AG20443 (cell line): ENCODE data around the gene QTRT2.

Experiments
- DNase-seq: peaks from one replicate; pipeline ENCODE4 v3.0.0; 2012; ENCODE audit warnings: low spot score, mixed read lengths

The QTRT2 gene

GRCh38 chr3:114078126-114078525 is 21.6 kb downstream of the QTRT2 start:
- DNase-seq, result peak; percentile 10

GRCh38 chr3:114079761-114080160 is 23.2 kb downstream of the QTRT2 start:
- DNase-seq, result no peak

- DNase-seq, result no peak
Measured at GRCh38 chr3:114080201-114080600, 23.7 kb downstream of the QTRT2 start.

DNA sequence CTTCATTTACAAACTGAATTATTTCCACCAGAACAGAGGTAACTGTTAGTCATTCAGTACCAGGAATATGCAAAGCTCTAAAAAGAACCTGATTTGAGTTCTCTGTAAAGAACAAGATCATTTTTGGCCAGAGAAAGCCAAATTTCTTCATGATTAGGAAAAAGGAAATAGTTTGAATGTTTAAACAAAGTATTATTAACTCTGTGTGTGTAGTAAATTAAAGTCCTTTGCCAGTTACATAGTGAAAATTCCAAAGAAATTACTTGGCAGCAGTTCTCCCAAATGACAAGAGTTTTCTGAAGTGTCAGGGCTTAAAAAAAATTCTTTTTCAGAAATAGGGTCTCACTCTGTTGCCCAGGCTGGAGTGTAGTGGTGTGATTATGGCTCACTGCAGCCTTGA is 24.5 kb downstream of the QTRT2 start:
- DNase-seq, result peak; percentile 27

- DNase-seq, result no peak
Measured at GRCh38 chr3:114083112-114083511, 26.6 kb downstream of the QTRT2 start.

DNA sequence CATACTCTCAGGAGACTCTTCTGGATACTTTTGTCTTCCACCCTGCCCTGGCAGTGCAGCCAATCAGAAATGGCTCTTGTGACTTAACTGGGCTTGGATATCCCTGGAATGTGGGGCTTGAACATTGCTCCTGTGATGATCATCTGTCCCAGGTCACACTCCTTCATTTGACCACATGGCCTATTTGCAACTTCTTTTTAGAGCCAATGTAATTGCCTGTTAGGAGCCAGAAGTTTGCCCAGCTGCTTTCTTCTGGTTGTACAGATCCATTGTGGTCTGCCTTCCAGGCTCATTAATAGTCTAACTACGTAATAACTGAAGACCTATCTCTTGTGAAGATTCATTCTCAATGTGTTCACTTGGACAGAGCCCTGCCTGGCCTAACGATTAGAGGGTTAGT is 29.8 kb downstream of the QTRT2 start:
- DNase-seq, result no peak

GRCh38 chr3:114089675-114090074 is 33.1 kb downstream of the QTRT2 start:
- DNase-seq, result no peak

- DNase-seq, result peak; percentile 33
Measured at GRCh38 chr3:114092151-114093015, 35.8 kb downstream of the QTRT2 start.

- peak; percentile 30 for DNase-seq
Measured at GRCh38 chr3:114093016-114093380, 36.5 kb downstream of the QTRT2 start.

DNA sequence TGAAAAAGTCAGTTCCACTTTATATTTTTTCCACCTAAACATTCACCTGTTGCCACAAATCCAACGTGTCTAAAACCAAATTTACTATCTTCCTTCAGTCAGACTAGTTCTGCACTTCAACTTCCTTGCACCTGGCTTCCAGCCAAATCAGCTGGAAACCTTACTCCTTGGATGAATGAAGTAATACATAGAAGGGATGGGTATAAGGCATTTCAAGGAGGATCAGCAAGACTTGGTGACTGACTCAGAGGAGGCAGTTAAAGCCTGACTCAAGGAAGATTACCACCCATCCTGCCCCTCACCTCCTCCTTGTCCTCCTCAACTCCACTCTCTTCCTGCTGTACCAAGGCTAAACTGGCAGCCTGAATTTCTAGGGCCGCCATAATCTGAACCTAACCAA is 37.1 kb downstream of the QTRT2 start:
- peak; percentile 80 for DNase-seq

GRCh38 chr3:114095796-114096195 is 39.3 kb downstream of the QTRT2 start:
- DNase-seq, result no peak

DNA sequence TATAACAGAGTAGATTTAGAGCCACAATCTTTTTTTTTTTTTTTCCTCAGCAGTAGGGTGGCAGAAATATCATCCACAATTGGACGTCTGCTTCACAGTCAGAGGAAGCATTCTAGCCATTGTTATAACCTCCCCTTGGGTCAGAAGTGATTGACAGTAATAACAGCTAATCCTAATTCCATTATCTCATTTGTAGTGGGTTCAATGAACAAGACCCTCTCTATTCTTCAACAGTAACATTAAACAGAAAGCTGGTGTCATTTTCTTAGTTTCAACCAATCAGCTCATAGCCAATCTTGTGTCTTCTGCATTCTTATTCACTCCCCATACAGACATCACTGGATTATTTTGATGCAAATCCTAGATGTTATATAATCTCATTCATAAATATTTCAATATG is 44.6 kb downstream of the QTRT2 start:
- DNase-seq, result no peak

- no peak for DNase-seq
Measured at GRCh38 chr3:114103181-114103580, 46.6 kb downstream of the QTRT2 start.

DNA sequence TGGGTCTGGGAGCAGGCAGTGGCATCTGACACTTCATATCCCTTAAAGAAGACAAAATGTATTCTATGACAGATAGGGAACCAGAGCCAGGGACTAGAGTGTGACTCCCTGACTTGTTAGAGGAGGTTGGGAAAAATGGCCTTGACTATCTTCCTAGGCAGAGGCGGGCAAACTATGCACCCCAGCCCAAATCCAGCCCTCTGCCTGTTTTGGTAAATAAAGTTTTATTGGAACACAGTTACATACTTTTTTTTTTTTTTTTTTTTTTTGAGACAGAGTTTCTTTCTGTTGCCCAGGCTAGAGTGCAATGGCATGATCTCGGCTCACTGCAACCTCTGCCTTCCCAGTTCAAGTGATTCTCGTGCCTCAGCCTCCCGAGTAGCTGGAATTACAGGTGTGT is 47.3 kb downstream of the QTRT2 start:
- DNase-seq, result no peak

GRCh38 chr3:114104414-114104813 is 47.9 kb downstream of the QTRT2 start:
- no peak for DNase-seq

- no peak for DNase-seq
Measured at GRCh38 chr3:114108137-114108536, 51.6 kb downstream of the QTRT2 start.

DNA sequence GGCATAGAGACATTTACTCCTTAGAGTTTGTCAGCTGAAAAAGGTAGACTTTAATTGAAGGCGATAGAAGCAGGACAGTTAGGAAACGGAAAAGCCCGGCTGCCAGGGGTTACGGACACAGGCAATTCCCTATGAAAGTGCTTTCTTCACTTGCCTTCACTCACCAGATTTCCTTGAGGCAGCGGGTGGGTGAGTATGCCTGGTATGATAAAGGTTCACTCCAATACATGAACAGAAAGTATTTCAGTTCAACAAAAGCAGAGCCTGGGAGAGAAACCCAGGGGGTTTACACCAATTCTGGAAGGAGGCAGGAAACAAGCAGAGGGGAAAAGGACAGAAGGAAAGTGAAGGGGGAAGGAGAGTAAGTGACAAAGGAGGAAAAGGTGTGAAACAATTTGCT is 53.9 kb downstream of the QTRT2 start:
- no peak for DNase-seq

DNA sequence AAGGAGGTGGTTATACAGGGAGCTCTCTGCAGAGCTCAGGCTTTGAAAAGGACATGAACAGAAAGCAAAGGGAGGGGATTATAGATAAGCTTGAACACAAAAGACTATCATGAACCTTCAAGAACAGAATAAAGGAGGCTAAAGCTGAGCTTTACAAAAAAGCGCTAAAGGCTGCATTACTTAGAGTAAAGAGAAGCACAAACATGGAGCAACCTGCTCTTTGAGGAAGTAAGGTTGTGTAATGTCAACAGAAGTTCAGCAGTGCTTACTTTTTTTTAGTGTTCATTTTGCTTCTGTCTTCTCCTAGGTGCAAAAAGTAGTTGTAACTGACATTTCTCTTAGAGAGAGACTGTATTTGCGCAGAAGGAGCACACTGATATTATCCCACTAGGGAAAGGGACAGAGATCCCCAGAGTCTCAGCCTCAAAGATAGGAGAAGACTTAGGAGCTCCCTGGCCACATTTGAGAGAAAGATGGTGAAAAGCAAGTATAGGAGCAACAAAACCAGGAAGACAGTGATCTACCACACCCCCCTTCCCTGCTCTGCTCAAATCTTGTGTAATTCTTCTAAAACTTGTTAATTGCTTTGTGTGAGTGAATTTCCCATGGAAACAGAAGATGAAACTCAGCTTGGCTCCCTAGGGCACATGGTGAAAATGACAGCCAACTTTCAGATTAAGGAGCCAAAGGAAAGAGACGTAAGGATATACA is 54.7 kb downstream of the QTRT2 start:
- DNase-seq, result no peak

DNA sequence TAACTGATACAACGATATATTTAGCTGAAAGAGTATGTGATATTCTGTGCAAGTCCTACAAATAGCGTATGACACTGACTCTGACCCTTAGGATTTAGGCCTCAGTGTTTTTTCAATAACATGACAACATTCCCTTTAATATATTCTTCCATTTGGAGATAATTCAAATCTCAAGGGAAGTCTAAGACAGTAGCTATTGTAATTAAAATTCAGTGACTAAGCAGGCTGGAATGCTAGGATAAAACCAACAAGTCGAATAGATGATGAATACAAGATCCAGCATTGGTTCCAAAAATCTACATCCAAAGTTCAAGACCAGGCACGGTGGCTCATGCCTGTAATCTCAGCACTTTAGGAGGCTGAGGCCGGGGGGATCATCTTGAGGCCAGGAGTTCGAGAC is 56.2 kb downstream of the QTRT2 start:
- DNase-seq, result peak; percentile 15

GRCh38 chr3:114114719-114115118 is 58.2 kb downstream of the QTRT2 start:
- DNase-seq, result no peak

- DNase-seq, result peak; percentile 14
Measured at GRCh38 chr3:114115143-114115542, 58.6 kb downstream of the QTRT2 start.

GRCh38 chr3:114119776-114120175 is 63.2 kb downstream of the QTRT2 start:
- DNase-seq, result no peak

DNA sequence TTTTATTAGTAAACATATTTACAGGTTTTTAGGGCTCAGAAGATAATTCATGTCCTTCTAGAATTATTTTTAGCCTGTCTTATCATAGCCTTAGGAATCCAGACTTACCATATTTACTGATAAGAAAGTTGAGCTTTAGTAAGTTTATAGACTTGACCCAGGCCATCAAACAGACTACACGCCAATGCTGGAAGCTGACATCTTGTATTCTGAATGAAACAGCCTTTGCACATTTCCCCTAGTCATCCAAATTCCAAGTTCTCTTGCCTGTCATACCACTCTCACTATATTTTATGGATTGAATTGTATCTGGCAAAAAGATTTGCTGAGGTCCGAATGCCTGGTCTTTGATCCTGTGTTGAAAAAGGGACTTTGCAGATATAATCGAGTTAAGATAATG is 63.7 kb downstream of the QTRT2 start:
- no peak for DNase-seq
